ENCODE data around the gene RPP40. TPM values are rescaled to one million over a fixed set of nuclear protein-coding genes. Genes with fewer than 3 reads are reported as not detected.

RPP40 gene
- total RNA-seq, 1 donor from 2014 or later, result 9.6 TPM

DNA sequence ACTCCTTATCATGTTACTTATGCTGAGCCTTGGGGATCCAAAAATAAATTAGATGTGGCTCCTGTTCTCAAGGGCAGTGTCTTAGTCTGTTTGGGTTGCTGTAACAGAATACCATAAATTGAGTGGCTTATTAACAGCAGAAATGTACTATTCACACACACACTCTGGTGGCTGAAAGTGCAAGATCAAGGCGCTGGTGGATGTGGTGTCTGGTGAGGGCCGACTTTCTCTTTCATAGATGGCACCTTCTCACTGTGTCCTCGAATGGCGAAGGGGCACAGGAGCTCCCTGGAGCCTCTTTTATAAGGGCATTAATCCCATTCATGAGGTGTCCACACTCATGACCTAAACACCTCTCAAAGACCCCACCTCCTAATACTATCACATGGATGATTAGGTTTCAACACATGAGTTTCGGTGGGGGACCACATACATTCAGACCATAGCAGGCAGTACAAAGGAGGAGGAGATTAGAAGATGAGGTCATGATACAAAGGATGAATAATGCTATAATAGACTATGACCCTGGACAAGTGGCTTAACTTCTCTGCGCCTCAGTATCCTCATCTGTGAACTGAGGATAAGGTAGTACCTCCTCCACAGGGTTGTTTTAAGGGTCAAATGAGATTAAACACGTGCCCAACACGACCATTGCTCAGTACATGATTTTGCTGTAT, 34.1 kb downstream of the RPP40 start:
- no peak overlapping the region for H3K4me3 Mint-ChIP-seq (ENCODE audit: unreplicated experiment)
- DNase-seq (ENCODE audit: low spot score), result no peak
- peaks cover 10% of the 10 kb centered on the region for H3K27me3 Mint-ChIP-seq (ENCODE audit: unreplicated experiment)
- H3K36me3 Mint-ChIP-seq (ENCODE audit: low read depth, unreplicated experiment), result no peaks in the 10 kb centered on the region
- no peaks in the 10 kb centered on the region for H3K9me3 Mint-ChIP-seq (ENCODE audit: unreplicated experiment)
- H3K27ac Mint-ChIP-seq (ENCODE audit: unreplicated experiment), result no peak overlapping the region
- TF ChIP-seq, protein P1, sequence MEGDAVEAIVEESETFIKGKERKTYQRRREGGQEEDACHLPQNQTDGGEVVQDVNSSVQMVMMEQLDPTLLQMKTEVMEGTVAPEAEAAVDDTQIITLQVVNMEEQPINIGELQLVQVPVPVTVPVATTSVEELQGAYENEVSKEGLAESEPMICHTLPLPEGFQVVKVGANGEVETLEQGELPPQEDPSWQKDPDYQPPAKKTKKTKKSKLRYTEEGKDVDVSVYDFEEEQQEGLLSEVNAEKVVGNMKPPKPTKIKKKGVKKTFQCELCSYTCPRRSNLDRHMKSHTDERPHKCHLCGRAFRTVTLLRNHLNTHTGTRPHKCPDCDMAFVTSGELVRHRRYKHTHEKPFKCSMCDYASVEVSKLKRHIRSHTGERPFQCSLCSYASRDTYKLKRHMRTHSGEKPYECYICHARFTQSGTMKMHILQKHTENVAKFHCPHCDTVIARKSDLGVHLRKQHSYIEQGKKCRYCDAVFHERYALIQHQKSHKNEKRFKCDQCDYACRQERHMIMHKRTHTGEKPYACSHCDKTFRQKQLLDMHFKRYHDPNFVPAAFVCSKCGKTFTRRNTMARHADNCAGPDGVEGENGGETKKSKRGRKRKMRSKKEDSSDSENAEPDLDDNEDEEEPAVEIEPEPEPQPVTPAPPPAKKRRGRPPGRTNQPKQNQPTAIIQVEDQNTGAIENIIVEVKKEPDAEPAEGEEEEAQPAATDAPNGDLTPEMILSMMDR (IDR thresholded peaks at IDR 0.05; ENCODE audit: unreplicated experiment), result no peak
- H3K4me1 Mint-ChIP-seq (ENCODE audit: unreplicated experiment), result peaks cover 3% of the 10 kb centered on the region

DNA sequence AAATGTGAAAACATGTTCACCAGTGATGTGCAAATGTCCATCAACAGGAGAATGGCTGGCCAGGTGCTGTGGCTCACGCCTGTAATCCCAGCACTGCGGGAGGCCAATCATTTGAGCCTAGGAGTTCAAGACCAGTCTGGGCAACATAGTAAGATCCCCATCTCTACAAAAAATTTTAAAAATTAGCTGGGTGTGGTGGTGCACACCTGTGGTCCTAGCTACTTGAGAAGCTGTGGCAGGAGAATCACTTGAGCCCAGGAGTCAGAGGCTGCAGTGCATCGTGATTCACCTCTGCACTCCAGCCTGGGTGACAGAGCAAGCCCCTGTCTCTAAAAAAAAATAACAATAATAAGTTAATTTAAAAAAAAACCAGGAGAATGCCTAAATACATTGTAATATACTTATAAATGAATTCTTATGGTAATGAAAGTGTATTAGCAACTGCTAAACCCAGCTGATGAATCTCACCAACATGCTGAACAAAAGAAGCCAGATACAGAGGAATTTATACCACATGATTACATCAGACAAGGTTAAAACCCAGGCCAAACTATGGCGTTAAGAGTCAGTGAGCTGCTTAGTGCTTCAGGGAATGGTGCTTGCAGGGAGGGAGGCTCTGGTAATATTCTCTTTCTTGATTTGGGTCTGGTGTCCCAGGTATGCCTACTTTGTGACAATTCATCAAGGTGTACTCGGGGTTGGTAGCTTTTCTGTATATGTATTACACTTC, 36.4 kb downstream of the RPP40 start:
- Mint-ChIP-seq H3K27me3 (ENCODE audit: unreplicated experiment) (peaks cover 9% of the 10 kb centered on the region), H3K4me1 (ENCODE audit: unreplicated experiment) (peaks cover 3% of the 10 kb centered on the region), H3K36me3 (ENCODE audit: low read depth, unreplicated experiment) (no peaks in the 10 kb centered on the region), H3K27ac (ENCODE audit: unreplicated experiment) (no peak overlapping the region), H3K9me3 (ENCODE audit: unreplicated experiment) (no peaks in the 10 kb centered on the region), H3K4me3 (ENCODE audit: unreplicated experiment) (no peak overlapping the region)
- TF ChIP-seq, protein P1 (IDR thresholded peaks at IDR 0.05; ENCODE audit: unreplicated experiment), result no peak
- DNase-seq (ENCODE audit: low spot score), result no peak

DNA sequence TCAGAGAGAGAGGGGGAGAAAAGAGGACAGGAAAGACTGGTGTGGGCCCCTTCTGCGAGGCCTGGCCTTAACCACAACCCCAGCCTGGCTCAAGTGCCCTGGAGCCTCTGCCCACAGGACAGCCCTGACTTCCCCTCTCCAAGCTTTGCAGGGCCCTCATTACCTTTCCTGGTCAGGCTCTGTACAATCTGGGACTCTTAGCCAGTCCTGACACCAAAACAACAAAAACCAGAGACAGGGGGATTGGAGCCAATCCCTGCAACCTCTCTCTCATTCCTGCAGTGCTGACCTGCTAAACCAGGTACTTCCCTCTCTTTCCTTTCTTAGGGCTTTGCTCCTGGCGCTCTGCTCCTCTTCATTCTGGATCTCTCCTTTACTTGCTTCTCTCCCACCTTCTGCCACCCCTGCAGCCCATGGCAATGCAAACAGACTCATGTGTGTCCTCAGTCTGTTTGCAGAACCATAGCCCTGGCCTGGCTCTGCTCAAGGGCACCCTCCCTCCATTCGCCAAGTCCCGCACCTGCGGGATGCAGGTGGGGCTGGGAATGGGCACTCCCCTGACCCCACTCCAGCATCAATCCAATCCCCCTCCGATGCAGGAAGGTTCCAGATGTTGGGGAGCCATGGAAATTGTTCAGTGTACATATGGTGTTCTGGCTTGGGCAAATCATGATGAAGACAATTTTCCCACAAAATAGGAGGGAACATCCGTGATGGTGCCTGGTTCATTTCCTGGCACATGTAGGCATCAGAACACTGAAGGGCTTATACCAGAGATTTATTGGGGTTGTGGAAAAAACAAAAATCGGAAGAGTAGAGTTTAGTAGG, 38.1 kb downstream of the RPP40 start:
- Mint-ChIP-seq H3K4me3 (ENCODE audit: unreplicated experiment) (no peak overlapping the region), H3K36me3 (ENCODE audit: low read depth, unreplicated experiment) (no peaks in the 10 kb centered on the region), H3K9me3 (ENCODE audit: unreplicated experiment) (no peaks in the 10 kb centered on the region), H3K27me3 (ENCODE audit: unreplicated experiment) (peaks cover 2% of the 10 kb centered on the region), H3K4me1 (ENCODE audit: unreplicated experiment) (peaks cover 3% of the 10 kb centered on the region), H3K27ac (ENCODE audit: unreplicated experiment) (no peak overlapping the region)
- DNase-seq (ENCODE audit: low spot score), result no peak
- TF ChIP-seq, protein P1 (IDR thresholded peaks at IDR 0.05; ENCODE audit: unreplicated experiment), result no peak

DNA sequence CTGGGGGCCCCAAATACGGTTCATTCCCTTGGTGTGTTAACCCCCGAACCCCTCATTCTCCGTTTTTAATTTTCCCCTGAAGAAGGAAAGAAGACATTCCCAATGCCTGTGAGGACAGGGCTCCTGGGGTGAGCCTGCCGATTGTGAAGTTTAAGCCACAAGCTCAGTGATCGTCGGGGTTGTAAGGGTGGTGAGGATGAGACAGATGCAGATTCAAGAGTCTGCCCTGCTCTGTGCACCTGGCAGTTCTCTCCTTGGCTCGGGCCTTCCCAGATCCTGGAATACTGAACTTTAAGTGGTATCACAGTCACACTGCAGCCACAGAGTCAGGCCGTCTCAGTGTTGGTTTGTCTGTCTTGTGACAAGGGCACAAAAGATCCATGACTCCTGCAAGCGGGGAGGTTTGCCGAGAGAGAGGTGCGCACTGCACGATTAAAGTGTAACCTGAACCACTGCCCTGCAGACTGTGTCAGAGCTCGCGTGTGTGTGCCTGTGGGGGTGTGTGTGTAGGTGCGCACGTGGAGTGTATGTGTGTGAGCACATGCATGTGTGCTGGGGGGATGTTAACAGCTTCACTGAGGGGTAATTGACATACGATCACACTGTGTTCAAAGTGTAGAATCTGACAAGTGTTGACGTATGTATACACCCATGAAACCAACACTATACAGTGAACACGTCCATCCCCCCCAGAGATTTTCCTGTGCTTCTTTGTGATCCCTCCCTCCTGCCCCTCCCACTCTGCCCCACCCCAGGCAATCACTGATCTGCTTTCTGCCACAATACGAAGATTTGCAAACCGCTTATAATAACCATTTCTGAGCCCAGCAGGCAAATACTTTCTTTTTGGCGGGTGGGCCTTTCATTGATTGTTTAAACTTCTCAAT, 38.9 kb downstream of the RPP40 start:
- Mint-ChIP-seq H3K4me1 (ENCODE audit: unreplicated experiment) (peaks cover 3% of the 10 kb centered on the region), H3K27ac (ENCODE audit: unreplicated experiment) (no peak overlapping the region), H3K27me3 (ENCODE audit: unreplicated experiment) (peaks cover 2% of the 10 kb centered on the region), H3K36me3 (ENCODE audit: low read depth, unreplicated experiment) (no peaks in the 10 kb centered on the region), H3K9me3 (ENCODE audit: unreplicated experiment) (no peaks in the 10 kb centered on the region), H3K4me3 (ENCODE audit: unreplicated experiment) (peak overlapping the region; percentile 33)
- TF ChIP-seq, protein P1 (IDR thresholded peaks at IDR 0.05; ENCODE audit: unreplicated experiment), result no peak
- no peak for DNase-seq (ENCODE audit: low spot score)
